HepG2 (cell line): Measurements from ENCODE around the gene PSMD1. TPM values are rescaled to one million over a fixed set of nuclear protein-coding genes. Genes with fewer than 3 reads are reported as not detected.
A peak's percentile ranks its signal among the peaks of the same experiment; 100 is the strongest.

Experiments
- ISL2 ChIP-seq: sonication (generic); formaldehyde crosslinking; IDR thresholded peaks from 2 replicates; pipeline ENCODE4 v1.5.0; 2020; ENCODE audit warnings: missing genetic modification reagents
- KDM3A ChIP-seq: IDR thresholded peaks from 2 replicates; pipeline ENCODE4 v1.6.1; 2018; ENCODE audit warnings: low read depth, missing compliant biosample characterization
- KLF12 ChIP-seq: sonication (generic); formaldehyde crosslinking; IDR thresholded peaks from 2 replicates; pipeline ENCODE4 v1.4.0; 2020; ENCODE audit warnings: missing genetic modification reagents, borderline replicate concordance
- NCOA2 ChIP-seq: sonication (generic); formaldehyde crosslinking; IDR thresholded peaks from 2 replicates; pipeline ENCODE4 v1.8.0; 2022; ENCODE audit warnings: inconsistent platforms
- NR2F2 ChIP-seq: IDR thresholded peaks from 2 replicates; pipeline ENCODE4 v1.6.1; 2012; ENCODE audit warnings: low read depth, inconsistent platforms, borderline replicate concordance
- POLR2A ChIP-seq, 2 experiments: IDR thresholded peaks; 2 replicates each; pipeline ENCODE4 v1.6.1; 2011; ENCODE audit warnings: low read depth in 2 of 2, low read length in 2 of 2, mild to moderate bottlenecking in 1 of 2, moderate library complexity in 1 of 2; ENCODE audit not compliant: insufficient read depth in 1 of 2
- RARA ChIP-seq: IDR thresholded peaks from 2 replicates; pipeline ENCODE4 v1.6.1; 2016; ENCODE audit warnings: missing genetic modification reagents, missing compliant biosample characterization
- RBFOX2 ChIP-seq: fragments of 200-400 bp; formaldehyde crosslinking; IDR thresholded peaks from 2 replicates; pipeline ENCODE4 v1.6.1; 2017; ENCODE audit warnings: low read depth, mild to moderate bottlenecking, low read length
- SALL1 ChIP-seq: sonication (generic); formaldehyde crosslinking; IDR thresholded peaks from 2 replicates; pipeline ENCODE4 v1.8.0; 2022; ENCODE audit warnings: mild to moderate bottlenecking, missing genetic modification reagents
- XRCC5 ChIP-seq: fragments of 200-400 bp; formaldehyde crosslinking; optimal IDR thresholded peaks from 2 replicates; pipeline ENCODE3; 2017; ENCODE audit warnings: mild to moderate bottlenecking, low read length
- YEATS4 ChIP-seq: sonication (generic); formaldehyde crosslinking; IDR thresholded peaks from 2 replicates; pipeline ENCODE4 v1.4.0; 2020; ENCODE audit warnings: missing genetic modification reagents, borderline replicate concordance
- ZFP90 ChIP-seq: sonication (generic); formaldehyde crosslinking; IDR thresholded peaks from 2 replicates; pipeline ENCODE4 v1.8.0; 2022; ENCODE audit warnings: missing genetic modification reagents, mild to moderate bottlenecking, inconsistent platforms, borderline replicate concordance
- ZMYM4 ChIP-seq: sonication (generic); formaldehyde crosslinking; IDR thresholded peaks from 2 replicates; pipeline ENCODE4 v1.8.1; 2023; ENCODE audit warnings: mild to moderate bottlenecking, missing genetic modification reagents
- ZNF124 ChIP-seq: sonication (generic); formaldehyde crosslinking; IDR thresholded peaks from 2 replicates; pipeline ENCODE4 v1.4.0; 2020; ENCODE audit warnings: missing genetic modification reagents
- ZNF274 ChIP-seq: sonication (generic); formaldehyde crosslinking; IDR thresholded peaks from 2 replicates; pipeline ENCODE4 v1.5.1; 2020; ENCODE audit warnings: mild to moderate bottlenecking, missing genetic modification reagents
- ZNF337 ChIP-seq: sonication (generic); formaldehyde crosslinking; IDR thresholded peaks from 2 replicates; pipeline ENCODE4 v1.5.1; 2020; ENCODE audit warnings: missing genetic modification reagents, low read depth, mild to moderate bottlenecking, borderline replicate concordance
- ZSCAN31 ChIP-seq: sonication (generic); formaldehyde crosslinking; IDR thresholded peaks from 2 replicates; pipeline ENCODE4 v1.5.0; 2020; ENCODE audit warnings: low read depth, mild to moderate bottlenecking, missing genetic modification reagents
- polyA plus RNA-seq, 8 experiments: library from polyadenylated mRNA; depleted of rRNA in 3 of 8; stranded (reverse) in 7 of 8; unstranded in 1 of 8; fragments of >200 nt; fragmentation: Illumina TruSeq in 4 of 8; extraction: Trizol in 4 of 8; gene quantifications; 2 replicates each; pipeline versions ENCODE4 v1.2.1 to v1.2.3, GENCODE V29; 2011 to 2016; ENCODE audit warnings: low read depth in 4 of 8, missing spikeins in 1 of 8, mixed read lengths in 1 of 8; ENCODE audit not compliant: insufficient read depth in 1 of 8
- total RNA-seq, 5 experiments: library from RNA; depleted of rRNA; stranded (reverse); fragments of >200 nt; fragmentation: Illumina TruSeq; extraction: Trizol; gene quantifications; 2 replicates each; pipeline ENCODE4 v1.2.3, GENCODE V29; 2016; ENCODE audit warnings: low read depth in 1 of 5
- TF ChIP-seq, protein P1 (sequence below): sonication (generic); formaldehyde crosslinking; IDR thresholded peaks from 2 replicates; pipeline ENCODE4 v1.4.0; 2020; ENCODE audit warnings: mild to moderate bottlenecking, missing genetic modification reagents
- TF ChIP-seq, protein P2 (sequence below): sonication (generic); formaldehyde crosslinking; IDR thresholded peaks from 2 replicates; pipeline ENCODE4 v1.4.0; 2020; ENCODE audit warnings: low read depth, mild to moderate bottlenecking, missing genetic modification reagents
- TF ChIP-seq, protein P3 (sequence below): sonication (generic); formaldehyde crosslinking; conservative IDR thresholded peaks from 2 replicates; pipeline ENCODE4 v1.4.0; 2020; ENCODE audit warnings: missing genetic modification reagents
- TF ChIP-seq, protein P4 (sequence below): sonication (generic); formaldehyde crosslinking; IDR thresholded peaks from 2 replicates; pipeline ENCODE4 v1.4.0; 2020; ENCODE audit warnings: mild to moderate bottlenecking, missing genetic modification reagents
- TF ChIP-seq, protein P5 (sequence below): sonication (generic); formaldehyde crosslinking; IDR thresholded peaks from 2 replicates; pipeline ENCODE4 v1.5.1; 2020; ENCODE audit warnings: missing genetic modification reagents, mild to moderate bottlenecking, borderline replicate concordance

Gene PSMD1
- total and polyA plus RNA-seq, 2 of the 13 experiments (the other 11 are each of a cell fraction or from before 2014, with no cell fraction given) = 136 to 191 TPM

DNA sequence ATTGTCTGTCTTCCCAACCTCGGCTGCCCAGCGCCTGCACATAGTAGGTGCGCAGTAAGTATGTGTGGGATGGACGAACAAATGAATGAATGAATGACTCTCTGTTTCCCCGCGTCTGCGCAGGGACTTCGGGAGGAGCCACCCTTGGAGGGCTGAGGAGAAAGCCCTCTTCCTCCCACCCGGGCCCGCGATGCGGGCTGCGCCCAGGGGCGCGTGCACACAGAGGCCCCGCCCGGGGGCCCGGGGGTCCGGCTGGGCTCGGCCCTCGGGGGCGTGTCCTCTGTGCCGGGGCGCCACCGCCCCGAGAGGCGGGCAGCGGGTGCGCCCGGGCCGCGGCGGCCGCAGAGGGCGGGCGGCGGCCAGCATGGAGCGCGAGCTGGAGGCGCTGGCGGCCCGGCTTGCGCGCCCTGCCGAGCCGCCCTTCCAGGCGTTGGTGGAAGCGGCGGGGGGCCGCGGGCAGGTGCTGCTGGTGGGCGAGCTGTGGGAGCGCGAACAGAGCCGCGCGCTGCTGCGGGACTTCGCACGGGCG lies 19.4 kb upstream of the PSMD1 start, which contains the start of gene C2orf72 (continued):
- TF ChIP-seq, protein P1, sequence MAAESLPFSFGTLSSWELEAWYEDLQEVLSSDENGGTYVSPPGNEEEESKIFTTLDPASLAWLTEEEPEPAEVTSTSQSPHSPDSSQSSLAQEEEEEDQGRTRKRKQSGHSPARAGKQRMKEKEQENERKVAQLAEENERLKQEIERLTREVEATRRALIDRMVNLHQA (CRISPR knock-in tag) = no peak
- peak; percentile 81 for TF ChIP-seq RBFOX2
- TF ChIP-seq RARA (CRISPR knock-in tag) = no peak
- 0 out of 2 replicates have a peak, but pooled peaks have one; percentile 12 for TF ChIP-seq YEATS4 (CRISPR knock-in tag)
- peak; percentile 81; the same call in 1 of the 2 replicates for TF ChIP-seq KLF12 (CRISPR knock-in tag)
- TF ChIP-seq, protein P2, sequence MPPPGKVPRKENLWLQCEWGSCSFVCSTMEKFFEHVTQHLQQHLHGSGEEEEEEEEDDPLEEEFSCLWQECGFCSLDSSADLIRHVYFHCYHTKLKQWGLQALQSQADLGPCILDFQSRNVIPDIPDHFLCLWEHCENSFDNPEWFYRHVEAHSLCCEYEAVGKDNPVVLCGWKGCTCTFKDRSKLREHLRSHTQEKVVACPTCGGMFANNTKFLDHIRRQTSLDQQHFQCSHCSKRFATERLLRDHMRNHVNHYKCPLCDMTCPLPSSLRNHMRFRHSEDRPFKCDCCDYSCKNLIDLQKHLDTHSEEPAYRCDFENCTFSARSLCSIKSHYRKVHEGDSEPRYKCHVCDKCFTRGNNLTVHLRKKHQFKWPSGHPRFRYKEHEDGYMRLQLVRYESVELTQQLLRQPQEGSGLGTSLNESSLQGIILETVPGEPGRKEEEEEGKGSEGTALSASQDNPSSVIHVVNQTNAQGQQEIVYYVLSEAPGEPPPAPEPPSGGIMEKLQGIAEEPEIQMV (CRISPR knock-in tag) = no peak
- peak; percentile 59 for TF ChIP-seq XRCC5
- no peak for TF ChIP-seq ZNF124 (CRISPR knock-in tag)
- TF ChIP-seq, protein P3, sequence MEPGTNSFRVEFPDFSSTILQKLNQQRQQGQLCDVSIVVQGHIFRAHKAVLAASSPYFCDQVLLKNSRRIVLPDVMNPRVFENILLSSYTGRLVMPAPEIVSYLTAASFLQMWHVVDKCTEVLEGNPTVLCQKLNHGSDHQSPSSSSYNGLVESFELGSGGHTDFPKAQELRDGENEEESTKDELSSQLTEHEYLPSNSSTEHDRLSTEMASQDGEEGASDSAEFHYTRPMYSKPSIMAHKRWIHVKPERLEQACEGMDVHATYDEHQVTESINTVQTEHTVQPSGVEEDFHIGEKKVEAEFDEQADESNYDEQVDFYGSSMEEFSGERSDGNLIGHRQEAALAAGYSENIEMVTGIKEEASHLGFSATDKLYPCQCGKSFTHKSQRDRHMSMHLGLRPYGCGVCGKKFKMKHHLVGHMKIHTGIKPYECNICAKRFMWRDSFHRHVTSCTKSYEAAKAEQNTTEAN (CRISPR knock-in tag) = 0 out of 2 replicates have a peak, but pooled peaks have one; percentile 15
- no peak; the same call in 1 of the 2 replicates for TF ChIP-seq ZSCAN31
- TF ChIP-seq ZNF337 (CRISPR knock-in tag) = no peak
- TF ChIP-seq NCOA2 (CRISPR knock-in tag) = no peak; the same call in 1 of the 2 replicates
- TF ChIP-seq KDM3A (CRISPR knock-in tag) = no peak
- no peak for TF ChIP-seq NR2F2
- TF ChIP-seq, protein P4, sequence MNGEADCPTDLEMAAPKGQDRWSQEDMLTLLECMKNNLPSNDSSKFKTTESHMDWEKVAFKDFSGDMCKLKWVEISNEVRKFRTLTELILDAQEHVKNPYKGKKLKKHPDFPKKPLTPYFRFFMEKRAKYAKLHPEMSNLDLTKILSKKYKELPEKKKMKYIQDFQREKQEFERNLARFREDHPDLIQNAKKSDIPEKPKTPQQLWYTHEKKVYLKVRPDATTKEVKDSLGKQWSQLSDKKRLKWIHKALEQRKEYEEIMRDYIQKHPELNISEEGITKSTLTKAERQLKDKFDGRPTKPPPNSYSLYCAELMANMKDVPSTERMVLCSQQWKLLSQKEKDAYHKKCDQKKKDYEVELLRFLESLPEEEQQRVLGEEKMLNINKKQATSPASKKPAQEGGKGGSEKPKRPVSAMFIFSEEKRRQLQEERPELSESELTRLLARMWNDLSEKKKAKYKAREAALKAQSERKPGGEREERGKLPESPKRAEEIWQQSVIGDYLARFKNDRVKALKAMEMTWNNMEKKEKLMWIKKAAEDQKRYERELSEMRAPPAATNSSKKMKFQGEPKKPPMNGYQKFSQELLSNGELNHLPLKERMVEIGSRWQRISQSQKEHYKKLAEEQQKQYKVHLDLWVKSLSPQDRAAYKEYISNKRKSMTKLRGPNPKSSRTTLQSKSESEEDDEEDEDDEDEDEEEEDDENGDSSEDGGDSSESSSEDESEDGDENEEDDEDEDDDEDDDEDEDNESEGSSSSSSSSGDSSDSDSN = no peak; the same call in 1 of the 2 replicates
- 0 out of 2 replicates have a peak, but pooled peaks have one; percentile 24 for TF ChIP-seq ZMYM4 (CRISPR knock-in tag)
- TF ChIP-seq ZFP90 (CRISPR knock-in tag) = no peak
- peak; percentile 54 for TF ChIP-seq SALL1
- TF ChIP-seq ISL2 (CRISPR knock-in tag) = peak; percentile 47; the same call in 1 of the 2 replicates
- TF ChIP-seq, protein P5, sequence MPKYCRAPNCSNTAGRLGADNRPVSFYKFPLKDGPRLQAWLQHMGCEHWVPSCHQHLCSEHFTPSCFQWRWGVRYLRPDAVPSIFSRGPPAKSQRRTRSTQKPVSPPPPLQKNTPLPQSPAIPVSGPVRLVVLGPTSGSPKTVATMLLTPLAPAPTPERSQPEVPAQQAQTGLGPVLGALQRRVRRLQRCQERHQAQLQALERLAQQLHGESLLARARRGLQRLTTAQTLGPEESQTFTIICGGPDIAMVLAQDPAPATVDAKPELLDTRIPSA (CRISPR knock-in tag) = no peak
- TF ChIP-seq ZNF274 (CRISPR knock-in tag) = 0 out of 2 replicates have a peak, but pooled peaks have one; percentile 41
- TF ChIP-seq POLR2A (IDR thresholded peaks at IDR 0.05; ENCODE audit: insufficient read depth in 1 of 2, low read depth in 2 of 2, low read length in 2 of 2) = peak; percentile 52 to 82; a peak in 3 of 4 replicates
